IPS-18c (cell line): ENCODE measurements around the gene DAZAP2.
"Not testable (repeated sequence)": the region's sequence is repeated elsewhere in the genome, so short reads cannot be mapped to it uniquely, and the experiment has no call there.

Experiments used
- H3K4me3 ChIP-seq: 2 replicates; pipeline ENCODE4 v1.7.0; 2013; ENCODE audit warnings: low read depth, mild to moderate bottlenecking, low read length, moderate library complexity; ENCODE audit not compliant: insufficient read depth
- H3K9me3 ChIP-seq: one replicate; pipeline ENCODE4 v1.6.1; 2013; ENCODE audit warnings: mild to moderate bottlenecking, low read length, moderate library complexity; ENCODE audit not compliant: control insufficient read depth, insufficient read depth

The DAZAP2 gene

DNA sequence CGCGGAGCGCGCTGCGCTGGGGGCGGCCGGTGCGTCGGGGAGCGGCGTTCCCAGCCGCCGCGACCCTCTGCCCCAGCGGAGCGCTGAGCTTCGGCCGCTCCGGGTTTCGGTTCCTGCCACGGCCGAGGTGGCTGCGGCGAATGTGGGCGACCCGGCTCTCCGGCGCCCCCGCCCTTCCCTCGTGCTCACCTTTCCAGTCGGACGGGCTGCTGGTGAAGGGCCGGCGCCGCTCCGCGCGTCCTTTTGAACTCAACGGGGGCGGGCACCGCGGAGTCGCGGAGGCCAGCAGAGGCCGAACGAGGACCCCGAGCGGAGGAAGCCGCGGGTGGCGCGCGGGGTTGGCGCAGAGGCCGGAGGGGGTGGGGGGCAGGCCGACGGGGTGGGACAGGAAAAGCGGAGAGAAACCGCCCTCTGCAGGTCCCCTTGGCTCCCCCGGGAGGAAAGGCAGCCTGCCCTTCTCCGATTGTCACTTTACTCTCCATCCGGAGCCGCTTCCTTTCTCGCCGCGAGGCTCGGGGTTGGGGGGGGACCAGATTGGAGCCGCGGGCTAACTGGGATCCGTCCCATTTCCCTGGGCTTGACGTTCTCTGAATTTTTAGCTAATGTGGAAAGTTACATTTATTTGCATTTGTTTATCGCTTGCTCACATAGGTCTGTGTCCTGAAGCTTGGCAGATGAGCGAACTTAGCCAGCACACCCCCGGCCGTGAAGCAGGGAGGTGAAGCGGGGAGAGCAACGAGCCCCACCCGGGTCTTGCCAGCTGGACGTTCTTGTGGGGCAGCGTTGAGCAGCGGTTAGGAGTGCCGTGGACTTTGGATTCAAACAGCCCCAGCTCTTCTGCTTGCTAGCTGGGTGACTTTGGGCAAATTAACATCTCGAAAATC is 31.7 kb downstream of the DAZAP2 start, which contains the start of gene SMAGP:
Gene SMAGP (minus strand): TSS at position 349 of the 884 bp plus-strand sequence. CDS start 1,137 bp downstream, outside the sequence.
- no peaks in the 10 kb centered on the region for H3K9me3 ChIP-seq

DNA sequence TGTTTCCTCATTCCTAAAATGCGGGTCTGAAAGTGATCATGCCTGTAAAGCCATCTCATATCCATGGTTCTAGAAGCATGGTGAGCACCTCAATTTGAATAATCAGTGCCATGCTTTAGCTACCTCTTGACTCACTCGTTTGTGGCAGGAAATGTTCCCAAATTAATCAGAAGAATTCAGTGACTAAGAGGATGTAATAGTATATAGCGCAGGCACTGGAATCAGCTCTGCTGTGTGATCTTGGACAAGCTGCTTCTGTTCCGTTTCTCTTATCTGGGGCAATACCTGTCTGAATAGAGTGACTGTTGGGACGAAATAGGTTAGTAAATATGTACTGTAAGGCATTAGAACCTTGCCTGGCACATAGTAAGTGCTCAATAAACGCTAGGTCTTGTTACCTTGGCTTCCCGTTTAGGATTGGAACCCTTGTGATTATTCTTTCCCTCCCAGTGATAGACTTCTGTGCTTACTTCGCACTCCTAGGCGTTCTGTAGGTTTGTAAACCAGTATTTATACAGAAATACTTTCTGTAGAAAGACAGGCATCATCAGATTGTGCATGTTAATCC is 32.4 kb downstream of the DAZAP2 start:
- Histone ChIP-seq H3K9me3 (no peaks in the 10 kb centered on the region), H3K4me3 (peak overlapping the region; percentile 69)

More for the DNA sequence above, 31.7 kb downstream of the DAZAP2 start, which contains the start of gene SMAGP:
- H3K4me3 ChIP-seq, result peak within 1 kb of the TSS; percentile 69

DNA sequence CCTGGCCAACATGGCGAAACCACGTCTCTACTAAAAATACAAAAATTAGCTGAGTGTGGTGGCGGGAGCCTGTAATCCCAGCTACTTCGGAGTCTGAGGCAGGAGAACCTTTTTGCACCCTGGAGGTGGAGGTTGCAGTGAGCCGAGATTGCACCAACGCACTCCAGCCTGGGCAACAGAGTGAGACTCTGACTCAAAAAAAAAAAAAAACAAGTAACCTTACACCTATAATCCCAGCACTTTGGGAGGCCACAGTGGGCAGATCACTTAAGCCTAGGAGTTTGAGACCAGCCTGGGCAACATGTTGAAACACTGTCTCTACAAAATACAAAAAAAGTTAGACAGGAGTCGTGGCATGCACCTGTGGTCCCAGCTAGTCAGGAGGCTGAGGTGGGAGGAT is 34.2 kb downstream of the DAZAP2 start:
- H3K9me3 ChIP-seq, result not testable (repeated sequence)

DNA sequence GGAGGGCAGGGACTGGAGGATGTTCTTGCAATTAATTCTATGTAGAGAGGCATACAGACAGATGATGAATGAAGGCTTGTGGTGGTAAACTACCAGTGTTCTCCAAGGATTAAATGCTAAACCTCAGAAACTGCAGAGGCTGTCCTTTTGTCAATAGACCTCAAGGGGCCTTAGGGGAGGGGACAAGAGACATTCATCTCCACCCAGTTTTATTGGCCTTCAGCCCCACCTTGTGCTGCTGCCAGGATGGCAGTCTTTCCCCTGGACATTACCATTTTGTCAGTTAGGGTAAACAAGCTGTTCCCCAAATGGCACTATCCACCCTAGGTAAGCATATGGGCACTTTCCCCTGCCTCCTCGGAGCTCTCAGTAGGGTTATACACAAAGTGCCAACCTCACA is 36.5 kb downstream of the DAZAP2 start:
- H3K9me3 ChIP-seq, result no peaks in the 10 kb centered on the region

More for the DNA sequence above, 34.2 kb downstream of the DAZAP2 start:
- not testable (repeated sequence) for H3K4me3 ChIP-seq

DNA sequence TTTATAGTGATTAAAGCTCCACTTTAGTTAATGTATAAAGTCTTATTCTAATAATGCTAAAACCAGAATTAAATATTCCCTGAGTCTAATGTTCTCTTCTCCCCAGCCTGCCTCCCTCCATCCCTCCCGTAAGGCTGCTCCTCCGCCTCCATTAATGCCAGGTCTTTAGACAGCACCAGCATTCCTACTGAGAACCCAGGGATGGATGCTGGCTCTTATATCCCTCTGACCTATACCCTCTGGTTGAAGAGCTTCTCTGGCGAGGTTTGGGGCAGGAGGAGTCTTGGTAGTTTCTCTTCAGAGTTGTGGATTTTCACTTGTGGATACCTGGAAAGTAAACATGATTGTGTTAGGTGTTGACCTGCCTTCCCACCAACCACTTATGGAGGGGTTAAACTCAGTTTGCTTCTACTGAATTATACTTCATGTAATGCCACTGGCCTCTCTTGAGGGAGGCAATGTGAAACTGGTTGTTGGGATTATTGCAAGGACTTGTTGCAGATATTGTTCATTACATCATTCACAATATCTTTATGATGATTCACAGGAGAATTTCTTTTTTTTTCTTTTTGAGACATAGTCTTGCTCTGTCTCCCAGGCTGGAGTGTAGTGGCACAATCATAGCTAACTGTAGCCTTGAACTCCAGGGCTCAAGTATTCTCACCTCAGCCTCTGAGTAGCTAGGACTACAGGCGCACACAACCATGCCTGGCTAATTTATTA is 42.7 kb downstream of the DAZAP2 start:
- Histone ChIP-seq H3K9me3 (no peaks in the 10 kb centered on the region), H3K4me3 (no peak overlapping the region)

More for the DNA sequence above, 36.5 kb downstream of the DAZAP2 start:
- H3K4me3 ChIP-seq, result no peak overlapping the region

DNA sequence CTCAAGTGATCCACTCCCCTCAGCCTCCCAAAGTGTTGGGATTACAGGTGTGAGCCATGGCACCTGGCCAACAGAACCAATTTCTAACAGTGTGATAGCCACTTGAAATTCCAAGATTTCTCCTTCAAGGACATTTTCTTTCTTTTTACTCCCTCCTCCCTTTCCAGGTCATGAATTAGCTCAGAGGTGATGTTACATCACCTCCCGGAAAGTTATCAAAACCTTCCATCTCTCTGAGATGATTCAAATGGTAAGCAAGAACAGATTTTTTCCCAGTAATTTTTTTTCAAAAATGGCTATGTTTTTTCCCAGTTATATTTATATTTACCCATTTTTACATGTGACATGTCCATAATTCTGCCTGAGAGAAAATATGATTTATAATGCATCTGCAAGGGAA is 47.2 kb downstream of the DAZAP2 start:
- no peak overlapping the region for H3K4me3 ChIP-seq
- no peaks in the 10 kb centered on the region for H3K9me3 ChIP-seq

DNA sequence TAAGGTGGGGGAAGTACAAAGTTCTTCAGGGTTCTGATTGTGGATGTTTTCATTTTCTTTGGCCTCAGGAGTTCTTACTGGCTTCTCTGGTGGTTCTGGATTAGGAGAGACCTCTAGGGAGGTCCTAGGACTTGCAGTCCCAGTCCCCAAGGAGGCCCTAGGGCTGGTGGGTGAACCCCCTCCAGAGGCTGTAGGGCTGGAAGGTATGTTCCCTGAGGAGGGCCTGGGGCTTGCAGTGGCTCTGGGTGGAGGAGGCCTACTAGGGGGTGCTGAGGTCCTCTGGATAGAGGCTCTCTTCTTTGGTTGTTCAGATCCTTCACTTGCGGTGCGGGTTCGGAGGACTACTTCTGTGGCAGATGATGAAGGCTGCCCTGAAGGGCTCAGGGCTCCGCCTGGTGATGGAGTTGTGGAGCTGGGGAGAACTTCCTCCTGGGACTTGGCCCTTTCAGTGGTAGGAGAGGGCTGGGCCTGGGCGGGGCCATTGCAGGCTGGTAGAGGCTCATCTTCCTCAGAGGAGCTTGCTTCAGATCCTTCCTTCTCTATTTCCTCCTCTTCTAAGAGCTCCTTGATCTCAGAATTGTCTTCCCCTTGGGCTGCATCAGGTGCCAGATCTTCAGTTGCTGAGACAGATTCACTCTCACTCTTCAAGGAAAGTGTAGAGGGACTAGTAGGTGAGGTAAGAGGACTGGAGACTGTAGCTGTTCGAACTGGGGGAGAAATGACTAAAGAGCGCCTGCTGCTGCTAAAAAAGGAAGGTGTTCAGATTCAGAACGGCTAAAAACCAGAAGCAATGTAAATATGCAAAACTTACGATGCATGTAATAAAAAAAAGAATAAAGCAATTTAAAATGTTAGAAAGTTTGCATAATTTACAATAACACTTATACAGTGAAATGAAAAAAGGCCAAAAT is 53.2 kb downstream of the DAZAP2 start:
- H3K9me3 ChIP-seq, H3K4me3 ChIP-seq: not testable (repeated sequence)
